ENCODE results near the gene LTBP2. TPM values are rescaled to one million over a fixed set of nuclear protein-coding genes. Genes with fewer than 3 reads are reported as not detected.

LTBP2 gene
- total RNA-seq, 1 donor = 493 TPM

GRCh38 chr14:74464785-74465184 lies 147.3 kb downstream of the LTBP2 start:
- Histone ChIP-seq H2AFZ (ENCODE audit: low read length) (no peak overlapping the region), H3K27me3 (ENCODE audit: insufficient read depth, low read length) (peaks cover 22% of the 10 kb centered on the region), H3K9me3 (ENCODE audit: low read depth, low read length) (no peaks in the 10 kb centered on the region)

GRCh38 chr14:74463697-74464096 lies 148.3 kb downstream of the LTBP2 start:
- no peak for DNase-seq (ENCODE audit: insufficient read length, low spot score, missing footprints)
- peaks cover 26% of the 10 kb centered on the region for H3K27me3 ChIP-seq (ENCODE audit: insufficient read depth, low read length)
- H3K79me2 ChIP-seq (ENCODE audit: insufficient read depth, low read length) = no peaks in the 10 kb centered on the region

More at GRCh38 chr14:74464785-74465184, 147.3 kb downstream of the LTBP2 start:
- Histone ChIP-seq H3K36me3 (ENCODE audit: insufficient read depth, low read length) (no peaks in the 10 kb centered on the region), H3K4me2 (ENCODE audit: insufficient read depth, low read length) (no peak overlapping the region), H3K79me2 (ENCODE audit: insufficient read depth, low read length) (no peaks in the 10 kb centered on the region), H4K20me1 (ENCODE audit: insufficient read depth, low read length) (no peaks in the 10 kb centered on the region), H3K4me3 (ENCODE audit: insufficient read depth, low read length) (no peak overlapping the region), H3K4me1 (ENCODE audit: insufficient read depth, low read length) (peaks cover 2% of the 10 kb centered on the region), H3K27ac (ENCODE audit: low read depth, low read length) (no peak overlapping the region)
- no peak for TF ChIP-seq CTCF (IDR thresholded peaks at IDR 0.05; ENCODE audit: extremely low read depth, low read depth, low read length)
- no peak for DNase-seq (ENCODE audit: insufficient read length, low spot score, missing footprints)

GRCh38 chr14:74462993-74463392 lies 149.0 kb downstream of the LTBP2 start:
- Histone ChIP-seq H3K4me1 (ENCODE audit: insufficient read depth, low read length) (peaks cover 3% of the 10 kb centered on the region), H3K4me2 (ENCODE audit: insufficient read depth, low read length) (no peak overlapping the region), H4K20me1 (ENCODE audit: insufficient read depth, low read length) (no peaks in the 10 kb centered on the region), H2AFZ (ENCODE audit: low read length) (no peak overlapping the region), H3K27ac (ENCODE audit: low read depth, low read length) (no peak overlapping the region), H3K36me3 (ENCODE audit: insufficient read depth, low read length) (no peaks in the 10 kb centered on the region), H3K79me2 (ENCODE audit: insufficient read depth, low read length) (no peaks in the 10 kb centered on the region), H3K27me3 (ENCODE audit: insufficient read depth, low read length) (peaks cover 26% of the 10 kb centered on the region), H3K4me3 (ENCODE audit: insufficient read depth, low read length) (no peak overlapping the region), H3K9me3 (ENCODE audit: low read depth, low read length) (no peaks in the 10 kb centered on the region)
- DNase-seq (ENCODE audit: insufficient read length, low spot score, missing footprints) = no peak
- no peak for TF ChIP-seq CTCF (IDR thresholded peaks at IDR 0.05; ENCODE audit: extremely low read depth, low read depth, low read length)

More at GRCh38 chr14:74463697-74464096, 148.3 kb downstream of the LTBP2 start:
- Histone ChIP-seq H3K4me2 (ENCODE audit: insufficient read depth, low read length) (no peak overlapping the region), H3K4me3 (ENCODE audit: insufficient read depth, low read length) (no peak overlapping the region), H2AFZ (ENCODE audit: low read length) (no peak overlapping the region), H4K20me1 (ENCODE audit: insufficient read depth, low read length) (no peaks in the 10 kb centered on the region), H3K4me1 (ENCODE audit: insufficient read depth, low read length) (peaks cover 3% of the 10 kb centered on the region), H3K9me3 (ENCODE audit: low read depth, low read length) (no peaks in the 10 kb centered on the region), H3K36me3 (ENCODE audit: insufficient read depth, low read length) (no peaks in the 10 kb centered on the region), H3K27ac (ENCODE audit: low read depth, low read length) (no peak overlapping the region)
- TF ChIP-seq CTCF (IDR thresholded peaks at IDR 0.05; ENCODE audit: extremely low read depth, low read depth, low read length) = no peak

- H3K79me2 ChIP-seq (ENCODE audit: insufficient read depth, low read length) = no peaks in the 10 kb centered on the region
- no peaks in the 10 kb centered on the region for H3K36me3 ChIP-seq (ENCODE audit: insufficient read depth, low read length)
- no peaks in the 10 kb centered on the region for H4K20me1 ChIP-seq (ENCODE audit: insufficient read depth, low read length)
- H3K4me3 ChIP-seq (ENCODE audit: insufficient read depth, low read length) = no peak overlapping the region
- no peak for TF ChIP-seq CTCF (IDR thresholded peaks at IDR 0.05; ENCODE audit: extremely low read depth, low read depth, low read length)
- no peak for DNase-seq (ENCODE audit: insufficient read length, low spot score, missing footprints)
- no peak overlapping the region for H3K4me2 ChIP-seq (ENCODE audit: insufficient read depth, low read length)
- no peak overlapping the region for H3K27ac ChIP-seq (ENCODE audit: low read depth, low read length)
- H3K27me3 ChIP-seq (ENCODE audit: insufficient read depth, low read length) = peaks cover 33% of the 10 kb centered on the region
- peaks cover 3% of the 10 kb centered on the region for H3K4me1 ChIP-seq (ENCODE audit: insufficient read depth, low read length)
- H2AFZ ChIP-seq (ENCODE audit: low read length) = no peak overlapping the region
- no peaks in the 10 kb centered on the region for H3K9me3 ChIP-seq (ENCODE audit: low read depth, low read length)
Observed at GRCh38 chr14:74459976-74460375, 152.1 kb downstream of the LTBP2 start.

All from osteoblast (primary cell).